Medulla oblongata (tissue), 1 donor: ENCODE data around the gene GIMAP4.
"Not testable (repeated sequence)": the region's sequence is repeated elsewhere in the genome, so short reads cannot be mapped to it uniquely, and the experiment has no call there.

Experiments
- DNase-seq: peaks from one replicate; pipeline ENCODE4 v3.0.0-alpha.2; 2015; ENCODE audit errors: extremely low spot score

Gene GIMAP4

DNA sequence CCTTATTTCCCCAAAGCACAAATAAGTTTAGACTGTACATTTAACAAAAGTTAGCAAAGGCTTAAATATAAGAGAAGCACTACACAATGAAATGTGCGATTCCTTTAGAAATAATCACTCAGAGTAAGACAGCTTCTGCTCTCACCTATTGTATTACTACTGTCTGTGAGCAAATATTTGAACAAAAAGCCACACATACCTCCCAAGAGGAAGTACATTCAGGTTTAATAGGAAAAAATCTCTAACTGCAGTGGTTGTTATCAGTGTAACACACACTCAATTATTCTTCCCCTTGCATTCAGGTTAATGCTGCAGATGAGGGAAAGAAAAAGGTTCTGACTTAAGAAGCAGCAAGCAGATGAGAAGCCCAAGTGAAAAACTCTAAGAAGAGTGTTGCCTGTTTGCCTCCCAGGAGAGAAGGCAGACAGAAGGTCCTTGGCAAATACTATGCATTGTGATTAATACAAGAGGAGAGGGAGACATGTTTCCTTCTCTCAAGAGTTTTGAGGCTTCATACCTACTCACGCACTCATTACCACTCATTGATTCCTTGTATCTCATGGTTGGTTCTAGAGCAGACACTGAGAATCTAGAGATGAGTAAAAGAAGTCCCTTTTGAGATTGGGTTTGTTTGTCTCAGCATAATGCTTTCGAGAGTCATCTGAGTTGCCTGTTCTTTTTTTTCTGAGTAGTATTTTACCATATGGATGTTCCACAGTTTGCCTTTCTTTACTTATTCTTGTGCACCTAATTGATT lies 13.6 kb downstream of the GIMAP4 start:
- no peak for DNase-seq

GRCh38 chr7:150585199-150585598 lies 18.0 kb downstream of the GIMAP4 start:
- DNase-seq: no peak

DNA sequence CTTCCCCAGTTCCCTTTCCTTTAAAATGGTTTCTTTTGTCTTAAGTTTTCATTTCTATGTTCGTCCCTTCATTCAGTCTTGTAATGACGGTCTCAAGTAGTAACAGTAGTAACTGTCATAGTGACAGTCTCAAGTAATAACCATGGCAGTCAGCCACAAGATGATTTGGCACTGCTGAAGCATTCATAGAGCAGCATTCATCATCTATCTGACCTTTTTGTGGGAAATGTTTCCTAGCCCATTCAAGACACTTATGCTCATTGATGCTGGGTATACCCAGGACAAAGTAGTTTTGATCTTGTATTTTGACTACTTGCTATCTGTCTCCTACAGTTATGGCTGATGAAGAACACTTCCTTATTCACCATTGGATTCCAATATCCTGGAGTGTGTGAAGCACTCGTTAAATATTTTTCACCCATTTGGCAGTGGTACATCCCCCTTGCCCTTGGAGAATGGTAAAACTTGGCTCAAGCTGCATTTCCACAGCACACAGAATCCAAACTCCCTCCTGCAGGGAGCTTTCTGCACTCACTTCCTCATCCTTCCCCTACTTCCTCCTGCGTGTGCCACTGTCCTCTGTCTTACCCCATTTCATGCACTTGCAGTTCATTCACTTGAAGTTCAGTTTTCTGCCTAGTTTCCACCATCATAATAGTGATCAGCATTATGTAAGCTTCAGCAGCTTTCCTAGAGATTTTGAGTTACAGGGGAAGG lies 19.0 kb downstream of the GIMAP4 start:
- DNase-seq: peak; percentile 47

DNA sequence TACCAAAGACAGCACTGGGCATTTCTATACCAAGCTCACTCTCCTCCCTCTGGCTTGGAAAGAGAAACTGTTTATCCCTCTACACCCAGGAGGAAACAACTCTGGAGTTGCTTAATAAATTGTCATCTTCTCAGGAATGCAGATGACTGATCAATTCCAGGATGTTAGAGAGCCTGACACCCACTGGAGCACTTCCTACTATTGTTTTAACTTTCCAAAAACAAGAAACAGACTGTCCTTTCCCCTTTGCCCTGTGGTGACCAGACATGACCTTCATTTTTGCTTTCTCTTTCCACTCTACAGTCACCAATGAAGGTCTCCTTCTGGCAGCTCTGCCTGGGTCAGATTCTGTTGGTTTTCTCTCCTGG lies 19.6 kb downstream of the GIMAP4 start:
- no peak for DNase-seq

GRCh38 chr7:150587551-150587950 lies 20.4 kb downstream of the GIMAP4 start:
- no peak for DNase-seq

DNA sequence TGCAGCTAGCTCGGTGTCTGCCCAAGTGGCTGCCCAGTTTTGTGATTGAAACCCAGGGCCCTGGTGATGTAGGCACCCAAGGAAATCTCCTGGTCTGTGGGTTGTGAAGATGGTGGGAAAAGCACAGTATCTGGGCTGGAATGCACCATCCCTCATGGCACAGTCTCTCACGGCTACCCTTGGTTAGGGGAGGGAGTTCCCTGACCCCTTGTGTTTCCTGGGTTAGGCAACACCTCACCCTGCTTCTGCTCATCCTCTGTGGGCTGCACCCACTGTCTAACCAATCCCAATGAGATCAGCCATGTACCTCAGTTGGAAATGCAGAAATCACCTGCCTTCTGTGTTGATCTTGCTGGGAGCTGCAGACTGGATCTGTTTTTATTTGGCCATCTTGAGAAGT lies 27.6 kb downstream of the GIMAP4 start:
- no peak for DNase-seq

- no peak for DNase-seq
Observed at GRCh38 chr7:150595361-150595760, 28.2 kb downstream of the GIMAP4 start.

DNA sequence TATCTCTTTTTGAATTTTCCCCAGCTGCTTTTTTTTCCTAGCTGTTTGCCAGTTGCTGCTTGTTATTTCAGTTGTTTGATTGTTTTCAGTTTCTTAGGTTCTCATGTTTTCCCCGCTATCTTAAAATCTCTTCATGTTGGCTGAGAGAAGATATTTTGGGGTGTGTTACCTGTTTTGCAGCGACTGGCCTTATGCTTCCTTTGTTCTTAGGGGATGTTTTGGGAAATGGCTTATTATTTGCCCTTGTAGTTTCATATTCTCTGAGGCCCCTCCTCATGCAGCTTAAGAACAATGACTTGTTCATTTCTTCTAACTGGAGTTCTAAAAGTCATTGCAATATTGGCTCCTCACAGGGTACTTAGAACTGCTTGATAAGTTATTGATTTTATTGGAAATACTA lies 36.4 kb downstream of the GIMAP4 start:
- DNase-seq: not testable (repeated sequence)

- DNase-seq: no peak
Observed at GRCh38 chr7:150610233-150610632, 43.0 kb downstream of the GIMAP4 start.

GRCh38 chr7:150612925-150613324 lies 45.7 kb downstream of the GIMAP4 start:
- DNase-seq: no peak

GRCh38 chr7:150613880-150614279 lies 46.7 kb downstream of the GIMAP4 start:
- no peak for DNase-seq

- not testable (repeated sequence) for DNase-seq
Observed at GRCh38 chr7:150614426-150614825, 47.2 kb downstream of the GIMAP4 start.

- not testable (repeated sequence) for DNase-seq
Observed at GRCh38 chr7:150615221-150615755, 48.1 kb downstream of the GIMAP4 start.

DNA sequence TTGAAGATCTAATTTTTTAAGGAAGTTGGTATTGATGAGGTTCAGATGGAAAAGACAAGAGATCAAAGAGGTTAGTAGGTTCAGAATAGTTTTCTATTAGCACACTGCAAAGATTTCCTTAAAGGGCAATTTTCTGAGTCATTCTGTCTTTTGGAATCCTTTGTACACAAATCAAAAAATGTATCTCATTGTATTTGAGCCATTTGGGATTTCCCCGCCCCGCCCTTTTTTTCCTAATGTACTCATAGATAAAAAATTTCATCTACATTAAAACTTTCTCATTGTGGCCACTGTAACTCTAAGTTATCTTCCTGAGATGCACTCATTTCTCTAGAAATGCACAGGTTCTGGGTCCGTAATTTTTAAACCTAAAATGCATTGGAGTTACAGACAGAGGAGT lies 52.9 kb downstream of the GIMAP4 start:
- DNase-seq: no peak

- DNase-seq: no peak
Observed at GRCh38 chr7:150620617-150621371, 53.6 kb downstream of the GIMAP4 start.

- no peak for DNase-seq
Observed at GRCh38 chr7:150621376-150621775, 54.2 kb downstream of the GIMAP4 start.
